NCI-H226 (cell line): ENCODE data around the gene IFITM2.
"Not testable (repeated sequence)": the region's sequence is repeated elsewhere in the genome, so short reads cannot be mapped to it uniquely, and the experiment has no call there.

Source experiments
- DNase-seq: peaks from one replicate; pipeline ENCODE4 v3.0.0-alpha.2; 2015

IFITM2 gene

DNA sequence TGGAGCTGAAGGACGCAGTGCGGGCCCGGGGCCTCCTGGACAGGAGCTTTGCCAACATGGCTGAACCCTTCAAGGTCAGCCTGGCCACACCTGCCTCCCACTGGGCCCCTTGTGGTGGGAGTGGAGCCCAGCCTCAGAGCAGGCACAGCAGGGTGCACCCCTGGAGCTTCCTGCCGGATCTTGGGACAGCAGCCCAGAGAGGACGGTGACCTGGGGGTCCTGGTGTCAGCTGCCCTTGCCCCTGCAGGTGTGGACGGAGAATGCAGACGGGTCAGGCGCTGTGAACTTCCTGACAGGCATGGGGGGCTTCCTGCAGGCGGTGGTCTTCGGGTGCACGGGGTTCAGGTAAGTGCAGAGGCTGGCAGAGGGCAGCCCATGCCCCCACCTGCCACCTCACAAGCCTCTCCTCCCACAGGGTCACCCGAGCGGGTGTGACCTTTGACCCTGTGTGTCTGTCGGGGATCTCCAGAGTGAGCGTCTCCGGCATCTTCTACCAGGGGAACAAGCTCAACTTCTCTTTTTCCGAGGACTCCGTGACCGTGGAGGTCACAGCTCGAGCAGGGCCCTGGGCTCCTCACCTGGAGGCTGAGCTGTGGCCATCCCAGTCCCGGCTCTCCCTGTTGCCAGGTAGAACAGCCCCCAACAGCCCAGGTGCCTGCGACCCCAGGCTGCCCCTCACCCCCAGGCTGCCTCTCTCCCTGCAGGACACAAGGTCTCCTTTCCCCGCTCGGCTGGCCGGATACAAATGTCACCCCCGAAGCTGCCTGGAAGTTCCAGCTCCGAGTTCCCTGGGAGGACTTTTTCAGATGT is 13.6 kb upstream of the IFITM2 start:
- no peak for DNase-seq

DNA sequence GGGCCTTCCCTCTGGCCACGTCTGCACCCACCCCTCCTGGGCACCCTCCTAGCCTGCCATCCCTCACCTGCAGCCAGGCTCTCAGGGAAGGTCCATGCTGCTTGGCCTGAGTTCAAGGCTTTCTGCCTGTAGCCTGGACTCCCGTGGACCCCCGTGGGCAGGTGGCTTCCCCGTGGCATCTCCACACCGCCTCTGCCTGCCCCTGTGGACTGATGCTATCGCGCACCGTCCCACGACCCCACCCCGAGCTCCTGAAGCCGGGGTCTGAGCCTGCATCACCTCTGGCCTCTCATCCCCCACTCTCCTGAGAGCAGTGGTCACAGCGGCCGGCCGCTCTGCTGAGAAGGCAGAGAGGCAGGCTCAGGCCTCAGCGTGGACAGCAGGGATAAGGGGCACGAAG is 12.8 kb upstream of the IFITM2 start:
- DNase-seq, result no peak

DNA sequence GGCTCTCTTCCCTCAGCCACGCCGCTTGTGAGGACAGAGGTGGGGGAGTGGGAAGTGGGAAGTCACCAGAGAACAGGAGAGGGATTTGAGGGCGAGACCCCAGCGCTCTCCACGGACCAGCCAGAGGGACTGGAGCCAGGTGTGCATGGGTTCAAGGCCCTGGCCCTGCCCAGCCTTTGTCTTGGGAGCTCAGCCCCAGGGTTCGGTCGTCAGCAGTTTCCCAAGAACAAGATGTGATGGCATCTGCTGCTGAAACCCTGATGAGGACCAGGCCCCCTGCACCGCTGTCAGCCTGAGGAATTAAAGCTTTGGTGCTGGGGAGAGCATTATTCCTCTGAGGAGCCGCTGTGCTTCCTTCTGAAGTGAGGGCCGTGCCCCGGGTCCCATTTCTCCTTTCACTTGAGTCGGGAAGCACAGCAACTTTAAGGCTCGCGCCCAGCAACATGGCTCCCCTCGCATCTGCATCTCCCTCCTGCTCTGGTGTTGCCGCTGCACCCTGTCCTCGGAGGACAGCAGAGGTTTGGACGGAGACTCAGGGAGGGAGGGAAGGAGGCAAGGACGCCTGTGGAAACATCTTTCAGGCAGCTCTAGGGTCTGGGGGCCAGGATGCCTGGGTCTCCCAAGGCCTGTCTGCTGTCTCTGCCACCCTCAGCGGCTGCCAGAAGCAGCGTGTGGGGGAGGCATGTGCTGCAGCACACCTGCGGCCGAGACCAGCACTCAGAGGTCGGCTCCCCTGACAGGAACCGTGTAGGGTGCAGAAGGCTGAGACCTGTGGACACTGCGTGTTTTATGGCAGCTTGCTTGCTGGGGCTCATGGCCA is 12.1 kb upstream of the IFITM2 start:
- no peak for DNase-seq

DNA sequence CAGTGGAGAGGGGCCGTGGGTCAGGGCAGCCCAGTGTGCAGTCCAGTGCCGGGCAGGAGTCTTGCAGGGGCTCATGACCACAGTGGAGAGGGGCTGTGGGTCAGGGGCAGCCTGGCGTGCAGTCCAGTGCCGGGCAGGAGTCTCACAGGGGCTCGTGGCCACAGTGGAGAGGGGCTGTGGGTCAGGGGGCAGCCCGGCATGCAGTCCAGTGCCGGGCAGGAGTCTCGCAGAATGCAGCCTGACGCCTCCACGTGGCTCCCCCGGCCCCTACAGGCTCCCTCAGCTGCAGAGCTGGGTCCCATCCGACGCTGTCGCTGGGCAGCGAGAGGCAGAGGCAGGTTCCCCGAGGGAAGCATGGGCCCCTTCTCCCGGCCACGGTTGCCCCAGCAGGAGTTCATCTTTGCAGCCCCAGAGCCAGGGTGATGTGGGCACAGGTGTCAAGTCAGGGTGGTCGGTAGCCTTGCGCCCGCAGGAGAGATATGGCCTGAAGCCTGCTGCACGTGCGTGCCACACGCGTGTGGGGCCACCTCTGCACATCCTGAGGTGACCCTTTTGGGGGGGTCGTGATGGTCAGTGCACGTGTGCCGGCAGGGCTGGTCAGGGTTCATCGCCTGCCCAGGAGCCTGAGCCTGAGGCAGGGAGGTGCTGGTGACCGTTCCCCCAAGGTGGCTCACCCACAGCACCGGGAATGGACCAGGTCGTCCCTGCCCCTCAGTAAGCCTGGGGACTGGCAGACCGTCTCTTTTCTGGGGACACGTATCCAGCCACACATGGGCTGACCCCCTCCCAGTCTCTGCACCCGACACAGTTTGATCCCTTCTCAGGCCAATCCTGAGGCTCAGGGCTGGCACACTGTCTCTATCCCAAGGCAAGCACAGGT is 11.2 kb upstream of the IFITM2 start:
- DNase-seq, result no peak

DNA sequence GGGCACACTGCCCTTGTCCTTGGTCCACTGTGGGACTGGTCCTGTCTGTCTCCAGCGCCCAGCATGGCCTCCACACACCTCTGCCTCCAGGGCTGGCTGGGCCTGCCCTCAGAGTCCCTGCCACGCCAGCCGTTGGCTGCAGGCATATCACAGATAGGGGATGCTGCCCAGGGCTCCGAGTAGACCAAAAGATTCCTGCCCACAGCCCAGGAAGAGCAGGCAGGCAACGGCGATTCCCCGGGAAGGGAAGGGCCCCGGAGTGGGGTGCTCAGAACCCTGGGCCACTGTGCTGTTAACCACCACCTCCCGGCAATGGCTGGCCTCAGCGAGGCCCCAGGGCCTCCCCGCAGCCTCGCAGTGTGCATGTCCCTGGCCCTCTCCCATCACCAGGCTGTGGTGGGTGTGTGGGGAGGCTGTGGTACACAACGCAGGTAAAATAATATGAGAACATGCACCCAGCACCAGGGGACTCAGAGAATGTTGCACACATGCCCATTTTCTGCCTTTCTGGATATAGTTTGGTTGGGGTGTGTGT is 10.5 kb upstream of the IFITM2 start:
- DNase-seq, result no peak

DNA sequence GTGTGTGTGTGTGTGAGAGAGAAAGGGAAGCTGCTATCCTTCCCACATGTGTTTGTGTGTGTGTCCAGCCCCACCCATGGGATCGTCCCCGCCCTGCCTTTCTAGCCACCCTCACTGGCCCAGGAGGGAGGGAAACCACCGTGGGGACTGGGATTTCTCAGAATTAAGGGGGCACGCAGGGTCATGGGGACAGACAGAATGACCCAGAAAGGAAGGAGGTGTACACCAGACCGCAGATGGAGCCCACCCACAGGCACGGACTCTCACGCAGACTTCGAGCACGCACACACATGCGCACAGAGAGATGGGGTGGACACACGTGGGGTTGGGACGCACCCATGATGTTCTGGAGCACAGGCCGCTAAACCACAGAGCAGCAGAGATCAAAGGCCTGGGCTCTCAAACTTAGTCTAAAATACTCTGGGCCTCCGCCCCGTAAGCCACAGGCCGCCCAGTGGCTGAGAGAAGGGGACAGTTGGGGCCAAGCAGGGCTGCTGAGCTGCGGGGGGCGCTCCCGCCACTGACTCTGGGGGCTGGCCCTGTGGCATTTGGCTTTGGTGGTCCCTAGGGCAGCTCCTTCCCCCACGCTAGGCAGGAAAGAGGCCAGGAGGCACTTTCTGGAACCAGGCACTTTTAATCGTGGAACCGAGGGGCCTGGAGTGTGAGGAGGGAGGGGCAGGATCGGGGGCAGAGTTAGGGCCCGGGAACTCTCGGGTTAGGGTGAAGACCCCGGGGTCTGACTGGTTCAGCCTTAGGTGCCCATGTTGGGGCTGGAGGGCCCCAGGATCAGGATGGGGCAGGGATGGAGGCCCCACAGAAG is 9.8 kb upstream of the IFITM2 start:
- no peak for DNase-seq

DNA sequence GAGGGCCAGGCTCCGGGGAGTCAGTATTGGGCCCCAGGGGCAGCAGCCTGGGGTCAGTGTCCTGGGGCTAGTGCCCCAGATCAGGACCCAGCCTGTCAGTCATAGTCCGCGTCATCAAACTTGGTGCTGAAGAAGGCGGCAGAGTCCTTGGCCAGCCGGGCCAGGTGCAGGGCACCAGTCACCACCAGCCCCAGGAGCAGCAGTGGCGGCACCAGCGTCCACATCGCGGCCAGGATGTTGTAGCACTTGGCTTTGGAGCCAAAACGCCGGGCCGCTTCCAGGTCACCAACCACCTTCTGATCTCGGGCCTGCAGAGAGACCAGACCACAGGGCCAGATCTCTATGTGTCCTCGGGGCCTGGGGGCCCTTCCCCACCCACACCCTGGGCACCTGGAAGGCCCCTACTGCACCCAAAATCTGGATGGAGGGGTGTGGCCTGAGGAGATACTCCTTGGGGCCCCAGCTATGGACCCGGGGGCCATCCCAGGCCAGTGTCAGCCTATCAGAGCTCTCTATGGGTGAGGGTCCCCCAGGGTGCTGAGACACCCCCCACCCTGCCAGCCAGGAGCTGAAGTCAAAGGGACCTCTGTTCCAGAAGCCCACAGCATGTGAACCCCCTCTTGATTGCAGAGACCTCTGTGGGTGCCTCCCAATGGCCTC is 9.1 kb upstream of the IFITM2 start:
- no peak for DNase-seq

DNA sequence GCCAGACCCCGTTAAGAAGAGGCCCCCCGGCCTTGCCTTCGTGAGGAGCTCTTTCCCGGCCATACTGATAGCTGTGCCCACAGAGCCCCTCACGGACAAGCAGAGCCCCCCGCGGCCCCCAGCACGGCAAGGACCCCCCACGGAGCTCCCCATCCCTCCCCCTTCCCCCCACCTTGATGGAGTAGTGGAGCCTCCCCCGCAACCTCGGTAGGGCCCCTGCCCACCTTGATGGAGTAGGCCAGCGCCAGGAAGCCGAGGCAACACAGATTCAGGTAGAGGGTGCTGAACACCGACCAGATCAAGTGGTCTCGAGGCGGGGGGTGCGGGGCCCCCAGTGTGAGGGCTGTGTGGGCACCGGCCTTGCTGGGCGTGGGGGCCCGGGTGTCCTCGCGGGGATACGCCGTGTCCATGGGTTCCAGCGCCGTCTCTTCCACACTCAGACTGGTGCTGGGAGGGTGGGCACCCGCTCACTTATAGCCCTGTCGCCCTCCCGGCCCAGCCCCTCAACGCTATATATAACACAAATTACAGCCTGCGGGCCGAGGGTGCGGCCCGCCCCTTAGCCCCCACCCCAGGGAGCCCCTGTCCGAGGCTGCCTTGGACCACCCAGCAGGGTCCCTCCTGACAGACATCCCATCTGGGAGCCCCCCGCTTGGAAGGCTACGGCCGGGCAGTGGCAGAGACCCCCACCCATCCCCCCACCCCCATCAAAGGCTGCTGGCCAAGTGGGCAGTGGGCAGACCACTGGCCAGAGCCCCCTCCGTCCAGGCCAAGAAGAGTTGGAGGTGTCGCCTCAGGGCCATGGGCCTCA is 8.3 kb upstream of the IFITM2 start, which contains the start of gene IFITM5:
IFITM5 (minus strand) TSS at position 446 of the 811 bp plus-strand sequence; CDS start at position 410, 36 bp downstream.
- no peak for DNase-seq

DNA sequence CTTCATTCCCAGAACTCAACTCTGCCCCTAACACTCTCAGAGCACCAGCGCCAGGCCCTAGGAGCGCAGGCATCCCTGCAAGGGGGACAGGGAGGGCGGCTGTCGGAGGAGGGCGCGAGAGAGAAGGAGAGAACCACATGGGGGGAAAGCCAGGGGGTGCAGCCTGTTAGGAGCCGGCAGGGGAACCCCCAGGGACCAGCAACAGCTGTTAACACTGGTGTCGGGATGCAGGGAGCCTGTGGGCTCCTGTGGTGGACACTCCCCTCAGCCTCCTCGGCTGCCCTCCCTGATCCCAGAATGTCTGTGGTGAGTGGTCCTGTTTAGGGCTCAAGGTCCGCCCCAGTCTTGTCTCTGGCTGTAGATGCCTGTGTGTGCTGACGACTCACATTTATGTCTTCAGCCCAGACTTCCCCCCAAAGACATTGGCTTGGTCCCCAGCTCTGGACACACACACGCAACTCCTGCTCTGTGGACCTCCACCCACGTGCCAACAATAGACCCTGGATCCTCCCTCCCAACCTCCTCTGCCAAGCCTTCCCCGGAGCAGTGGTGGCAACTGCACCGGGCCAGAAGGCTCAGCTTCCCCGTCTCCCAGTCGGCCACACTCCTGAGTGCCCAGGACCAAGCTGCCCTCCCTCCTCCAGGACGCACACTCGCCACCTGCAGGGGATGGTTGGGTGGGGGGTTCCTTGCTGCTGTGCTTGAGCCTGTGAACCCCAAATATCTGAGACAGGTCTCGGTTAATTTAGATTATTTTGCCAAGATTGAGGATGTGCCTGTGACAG is 7.5 kb upstream of the IFITM2 start:
- no peak for DNase-seq

DNA sequence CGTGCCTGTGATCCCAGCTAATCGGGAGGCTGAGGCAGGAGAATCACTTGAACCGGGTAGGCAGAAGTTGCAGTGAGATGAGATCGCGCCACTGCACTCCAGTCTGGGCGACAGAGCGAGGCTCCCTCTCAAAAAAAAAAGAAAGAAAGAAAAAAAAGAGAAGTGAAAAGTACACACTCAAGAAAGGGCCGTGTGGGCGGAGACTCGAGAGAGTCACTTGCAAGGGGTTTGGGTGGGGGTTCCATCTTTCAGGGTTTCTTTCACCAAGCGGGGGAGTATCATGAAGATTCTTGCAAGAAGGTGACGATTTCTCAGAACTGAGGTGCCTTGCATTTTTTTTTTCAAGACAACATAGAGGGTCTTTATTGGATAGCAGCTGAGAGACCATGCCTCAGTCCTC is 4.3 kb upstream of the IFITM2 start:
- DNase-seq, result no peak

DNA sequence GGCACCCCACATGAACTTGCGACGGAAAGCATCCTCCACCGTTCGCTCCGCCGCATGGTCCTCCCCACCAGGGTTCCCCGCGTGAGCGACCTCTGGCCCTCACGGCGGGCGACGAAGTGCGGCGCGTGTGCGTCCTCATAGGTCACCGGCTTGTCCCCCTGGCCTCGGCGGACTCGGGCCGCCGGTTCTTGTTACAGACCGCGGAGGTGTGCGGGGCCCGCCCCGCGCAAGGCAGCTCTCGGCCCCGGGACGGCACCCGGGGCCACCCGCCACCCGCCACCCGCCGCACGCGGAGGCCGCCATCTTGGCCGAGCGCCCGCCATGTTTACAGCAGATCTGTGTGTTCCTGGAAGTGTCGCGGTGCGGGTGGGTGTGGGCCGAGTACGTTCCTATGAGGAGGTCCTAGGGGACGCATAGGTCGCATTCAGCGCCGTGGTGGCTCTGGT is 3.5 kb upstream of the IFITM2 start:
- DNase-seq, result no peak

DNA sequence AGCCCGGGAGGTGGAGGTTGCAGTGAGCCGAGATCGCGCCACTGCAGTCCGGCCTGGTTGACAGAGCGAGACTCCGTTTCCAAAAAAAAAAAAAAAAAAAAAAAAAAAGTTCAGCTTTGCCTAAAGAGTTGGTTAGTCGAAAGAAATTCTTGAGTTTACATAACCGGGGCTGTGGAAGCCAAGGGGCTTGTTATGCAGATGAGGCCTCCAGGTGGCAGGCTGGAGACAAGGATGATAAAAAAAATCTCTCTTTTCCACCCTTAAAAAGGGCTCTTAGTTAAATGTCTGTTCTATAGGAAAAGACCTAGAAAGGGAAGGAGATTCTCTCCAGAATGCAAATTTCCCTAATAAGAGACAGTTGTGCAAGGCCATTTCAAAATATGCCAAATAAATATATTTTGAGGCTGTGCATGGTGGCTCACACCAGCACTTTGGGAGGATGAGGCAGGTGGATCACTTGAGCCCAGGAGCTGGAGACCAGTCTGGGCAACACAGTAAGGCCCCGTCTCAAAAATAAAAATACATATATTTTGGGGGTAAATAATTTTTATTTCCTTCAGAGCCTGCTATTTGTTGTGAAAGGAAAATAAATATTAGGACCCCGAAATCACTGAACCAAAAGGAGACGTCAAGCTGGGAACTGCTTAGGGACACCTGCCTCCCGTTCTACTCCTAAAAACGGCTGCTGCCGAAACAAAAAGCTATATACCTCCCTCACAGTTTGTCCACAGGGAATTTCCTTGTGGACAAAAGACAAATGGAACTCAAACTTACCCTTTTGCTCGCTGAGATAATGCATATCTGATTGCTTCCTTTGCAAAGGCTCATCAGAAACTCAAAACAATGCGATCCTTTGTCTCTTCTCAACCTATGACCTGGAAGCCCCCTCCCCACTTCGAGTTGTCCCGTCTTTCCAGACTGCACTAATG is 2.4 kb upstream of the IFITM2 start:
- peak; percentile 33 for DNase-seq

DNA sequence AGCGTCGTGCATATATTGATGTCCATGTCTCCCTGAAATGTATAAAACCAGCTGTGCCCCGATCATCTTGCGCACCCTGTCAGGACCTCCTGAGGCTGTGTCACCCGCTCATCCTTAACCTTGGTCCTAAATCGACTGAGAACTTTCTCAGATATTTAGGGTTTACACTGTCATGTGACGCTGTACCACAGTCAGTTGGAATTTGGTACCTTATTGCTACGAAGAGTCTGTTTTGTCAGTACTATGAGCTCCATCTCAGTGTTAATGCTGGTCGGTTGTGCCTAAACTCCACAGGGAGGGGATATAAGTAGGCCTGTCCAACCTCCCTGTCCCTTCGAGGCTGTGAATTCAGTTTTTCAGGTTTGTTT is 1.8 kb upstream of the IFITM2 start:
- DNase-seq, result no peak

DNA sequence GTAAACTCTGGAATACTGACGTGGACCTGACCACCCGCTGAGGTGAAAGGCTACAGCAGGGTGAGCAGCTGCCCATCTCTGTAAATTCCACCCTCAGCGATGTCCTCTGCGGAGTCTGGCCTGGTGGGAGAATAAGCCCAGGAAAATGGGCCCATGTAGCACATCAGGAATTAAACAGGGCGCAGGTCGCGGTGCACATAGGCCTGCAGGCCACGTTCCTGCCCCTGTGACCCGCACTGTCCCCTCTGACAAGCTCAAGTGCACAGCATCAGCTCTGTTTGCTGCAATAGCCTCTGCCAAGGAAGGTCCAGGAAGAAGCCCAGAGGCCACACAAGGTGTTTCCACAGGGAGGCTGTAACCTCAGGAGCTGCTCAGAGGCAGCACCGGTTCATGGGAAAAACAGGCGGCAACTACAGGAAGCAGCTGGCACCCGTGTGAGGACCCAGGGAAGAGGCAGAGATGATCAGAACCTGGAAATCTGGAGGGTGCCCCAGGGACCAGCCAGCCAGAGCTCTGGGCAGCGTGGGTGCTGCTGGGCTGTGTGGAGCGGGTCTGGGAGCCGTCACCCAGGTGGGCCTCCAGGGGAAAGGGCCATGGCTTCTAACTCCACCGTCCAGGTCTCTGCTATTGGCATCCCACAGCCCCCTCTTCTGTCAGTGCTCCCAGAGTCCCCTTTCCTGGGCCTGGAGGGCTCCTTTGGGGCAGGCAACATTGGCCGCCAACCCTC is 808 bp upstream of the IFITM2 start:
- DNase-seq, result no peak

DNA sequence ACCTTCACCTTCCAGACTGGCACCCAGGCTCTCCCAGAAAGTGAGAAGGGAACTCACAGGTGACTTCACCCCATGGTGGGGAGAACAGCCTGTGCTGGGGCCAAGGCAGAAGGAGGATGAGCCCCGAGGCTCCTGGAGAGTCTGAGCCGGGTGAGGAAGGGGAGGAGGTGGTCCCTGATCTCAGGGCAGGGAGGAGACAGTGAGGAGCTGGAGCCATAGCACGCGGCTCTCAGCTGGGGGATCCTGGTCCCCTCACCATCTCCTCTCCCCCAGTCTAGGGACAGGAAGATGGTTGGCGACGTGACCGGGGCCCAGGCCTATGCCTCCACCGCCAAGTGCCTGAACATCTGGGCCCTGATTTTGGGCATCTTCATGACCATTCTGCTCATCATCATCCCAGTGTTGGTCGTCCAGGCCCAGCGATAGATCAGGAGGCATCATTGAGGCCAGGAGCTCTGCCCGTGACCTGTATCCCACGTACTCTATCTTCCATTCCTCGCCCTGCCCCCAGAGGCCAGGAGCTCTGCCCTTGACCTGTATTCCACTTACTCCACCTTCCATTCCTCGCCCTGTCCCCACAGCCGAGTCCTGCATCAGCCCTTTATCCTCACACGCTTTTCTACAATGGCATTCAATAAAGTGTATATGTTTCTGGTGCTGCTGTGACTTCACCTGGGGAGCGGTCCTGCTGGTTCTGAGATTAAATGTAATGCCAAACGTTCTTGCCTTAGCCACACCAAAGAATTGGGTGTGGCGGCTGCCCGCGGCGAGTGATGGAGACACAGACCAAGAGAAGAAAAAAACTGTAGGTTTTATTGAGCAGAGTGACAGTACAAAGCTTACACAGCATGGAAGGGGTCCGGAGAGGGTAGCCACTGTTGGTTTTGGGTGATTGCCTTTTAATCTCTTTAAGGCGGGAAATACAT is 1.4 kb downstream of the IFITM2 start:
- DNase-seq, result not testable (repeated sequence)

DNA sequence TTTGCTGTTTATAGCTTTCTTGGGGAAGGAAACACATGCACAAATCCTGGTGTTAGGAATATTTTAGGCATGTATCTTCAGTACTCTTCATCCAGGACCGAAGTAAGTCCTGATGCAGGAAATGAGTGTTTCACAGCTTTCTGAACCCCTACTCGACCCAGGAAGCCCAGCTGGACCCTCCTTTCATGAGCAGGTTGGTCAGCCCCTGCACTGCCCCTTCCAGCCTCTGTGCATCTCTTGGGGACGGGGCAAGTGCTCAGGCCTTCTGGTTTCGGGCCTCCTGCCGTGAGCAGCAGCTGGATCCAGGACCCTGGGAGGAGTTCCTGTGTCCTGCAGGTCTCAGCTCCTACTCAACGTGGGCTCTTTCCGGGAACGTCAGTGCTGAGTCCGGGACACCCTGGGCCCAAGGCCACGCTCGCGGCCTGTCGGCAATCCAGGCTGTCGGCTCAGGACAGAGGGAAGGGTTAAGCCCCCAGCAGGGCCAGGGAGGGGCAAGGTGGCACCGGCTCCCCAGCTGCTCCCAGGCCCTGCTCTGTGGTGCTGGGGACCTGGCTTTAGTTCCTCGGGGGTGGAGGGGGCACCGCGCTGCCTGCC is 2.5 kb downstream of the IFITM2 start:
- DNase-seq, result not testable (repeated sequence)
